CD4-positive, alpha-beta T cell treated with Interleukin-6 for 4 hours (primary cell): Measurements from ENCODE around the gene NDUFAB1.
"Not testable (repeated sequence)": the region's sequence is repeated elsewhere in the genome, so short reads cannot be mapped to it uniquely, and the experiment has no call there.

Experiments used
- DNase-seq: peaks from one replicate; pipeline ENCODE4 v3.0.0-alpha.2; 2020; ENCODE audit warnings: mixed read lengths

The NDUFAB1 gene

GRCh38 chr16:23544436-23544835, 51.7 kb downstream of the NDUFAB1 start:
- no peak for DNase-seq

- not testable (repeated sequence) for DNase-seq
These were observed 55.3 kb downstream of the NDUFAB1 start for GRCh38 chr16:23540817-23541178.

- DNase-seq: no peak
These were observed 55.9 kb downstream of the NDUFAB1 start for GRCh38 chr16:23539984-23540816.

GRCh38 chr16:23538919-23539278, 57.2 kb downstream of the NDUFAB1 start:
- no peak for DNase-seq

- no peak for DNase-seq
These were observed 58.7 kb downstream of the NDUFAB1 start for GRCh38 chr16:23537390-23537789.

- DNase-seq: no peak
These were observed 60.2 kb downstream of the NDUFAB1 start for GRCh38 chr16:23535901-23536300.

- DNase-seq: no peak
These were observed 61.0 kb downstream of the NDUFAB1 start for GRCh38 chr16:23534868-23535860.

GRCh38 chr16:23532448-23532847, 63.7 kb downstream of the NDUFAB1 start:
- no peak for DNase-seq
